ENCODE measurements around the gene DNM3.

DNA sequence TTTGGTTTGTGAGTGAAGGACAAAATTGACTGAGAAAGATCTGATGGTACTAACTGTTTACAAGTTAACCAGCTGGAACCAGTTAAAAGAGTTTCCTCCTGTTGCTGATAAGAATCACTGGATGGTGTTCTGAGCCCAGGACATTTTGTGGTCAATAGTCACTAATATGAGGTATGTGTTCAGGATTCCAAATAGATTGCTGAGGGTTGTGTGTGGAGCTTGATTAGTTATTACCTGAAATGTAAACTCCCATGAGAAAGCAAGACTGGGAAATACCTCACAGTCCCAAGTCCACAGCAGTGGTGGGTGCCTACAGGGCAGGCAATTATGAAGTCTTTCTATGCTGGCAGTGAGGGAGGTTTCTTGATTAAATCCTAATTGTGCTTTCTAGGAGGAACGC, 164.6 kb downstream of the DNM3 start:
- TF ChIP-seq, protein P1, sequence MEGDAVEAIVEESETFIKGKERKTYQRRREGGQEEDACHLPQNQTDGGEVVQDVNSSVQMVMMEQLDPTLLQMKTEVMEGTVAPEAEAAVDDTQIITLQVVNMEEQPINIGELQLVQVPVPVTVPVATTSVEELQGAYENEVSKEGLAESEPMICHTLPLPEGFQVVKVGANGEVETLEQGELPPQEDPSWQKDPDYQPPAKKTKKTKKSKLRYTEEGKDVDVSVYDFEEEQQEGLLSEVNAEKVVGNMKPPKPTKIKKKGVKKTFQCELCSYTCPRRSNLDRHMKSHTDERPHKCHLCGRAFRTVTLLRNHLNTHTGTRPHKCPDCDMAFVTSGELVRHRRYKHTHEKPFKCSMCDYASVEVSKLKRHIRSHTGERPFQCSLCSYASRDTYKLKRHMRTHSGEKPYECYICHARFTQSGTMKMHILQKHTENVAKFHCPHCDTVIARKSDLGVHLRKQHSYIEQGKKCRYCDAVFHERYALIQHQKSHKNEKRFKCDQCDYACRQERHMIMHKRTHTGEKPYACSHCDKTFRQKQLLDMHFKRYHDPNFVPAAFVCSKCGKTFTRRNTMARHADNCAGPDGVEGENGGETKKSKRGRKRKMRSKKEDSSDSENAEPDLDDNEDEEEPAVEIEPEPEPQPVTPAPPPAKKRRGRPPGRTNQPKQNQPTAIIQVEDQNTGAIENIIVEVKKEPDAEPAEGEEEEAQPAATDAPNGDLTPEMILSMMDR (conservative IDR thresholded peaks at IDR 0.05 in 1 of 2, IDR thresholded peaks at IDR 0.05 in 1 of 2; ENCODE audit: extremely low read depth in 1 of 2, insufficient read depth in 1 of 2, low read depth in 1 of 2, low read length in 2 of 2): no peak
- no peak for TF ChIP-seq EZH2 (IDR thresholded peaks at IDR 0.05; ENCODE audit: borderline replicate concordance, low read length)
